GF-D8 (cell line): ENCODE measurements around the gene ERC2.

Experiments
- DNase-seq: peaks from one replicate; lab custom pipeline; 2025; lab: John Stamatoyannopoulos, UW

Gene ERC2

GRCh38 chr3:55471522-55472280, 996.6 kb downstream of the ERC2 start:
- DNase-seq: no peak

GRCh38 chr3:55471084-55471483, 997.2 kb downstream of the ERC2 start:
- DNase-seq: no peak

GRCh38 chr3:55469957-55470526, 998.2 kb downstream of the ERC2 start:
- no peak for DNase-seq

- no peak for DNase-seq
These were observed 1000.0 kb downstream of the ERC2 start for GRCh38 chr3:55468251-55468650.

- no peak for DNase-seq
These were observed 1001.2 kb downstream of the ERC2 start for GRCh38 chr3:55467099-55467498.

GRCh38 chr3:55466526-55466925, 1001.7 kb downstream of the ERC2 start:
- DNase-seq: no peak

- DNase-seq: no peak
These were observed 1006.4 kb downstream of the ERC2 start for GRCh38 chr3:55461896-55462295.

- DNase-seq: no peak
These were observed 1008.4 kb downstream of the ERC2 start for GRCh38 chr3:55459838-55460237.
